Neural progenitor cell (in vitro differentiated cells): ENCODE data around the gene CALN1.

Source experiments
- EZH2 ChIP-seq: fragments of 200-600 bp; sonication (generic); IDR thresholded peaks from 2 replicates; pipeline ENCODE4 v1.6.1; 2017; ENCODE audit warnings: antibody characterized with exemption, mild to moderate bottlenecking, moderate library complexity
- TF ChIP-seq, protein P1 (sequence below): fragments of 200-600 bp; sonication (generic); IDR thresholded peaks from 2 replicates; pipeline ENCODE4 v1.5.1; 2017; ENCODE audit warnings: antibody characterized with exemption, mild to moderate bottlenecking

- TF ChIP-seq, protein P1, sequence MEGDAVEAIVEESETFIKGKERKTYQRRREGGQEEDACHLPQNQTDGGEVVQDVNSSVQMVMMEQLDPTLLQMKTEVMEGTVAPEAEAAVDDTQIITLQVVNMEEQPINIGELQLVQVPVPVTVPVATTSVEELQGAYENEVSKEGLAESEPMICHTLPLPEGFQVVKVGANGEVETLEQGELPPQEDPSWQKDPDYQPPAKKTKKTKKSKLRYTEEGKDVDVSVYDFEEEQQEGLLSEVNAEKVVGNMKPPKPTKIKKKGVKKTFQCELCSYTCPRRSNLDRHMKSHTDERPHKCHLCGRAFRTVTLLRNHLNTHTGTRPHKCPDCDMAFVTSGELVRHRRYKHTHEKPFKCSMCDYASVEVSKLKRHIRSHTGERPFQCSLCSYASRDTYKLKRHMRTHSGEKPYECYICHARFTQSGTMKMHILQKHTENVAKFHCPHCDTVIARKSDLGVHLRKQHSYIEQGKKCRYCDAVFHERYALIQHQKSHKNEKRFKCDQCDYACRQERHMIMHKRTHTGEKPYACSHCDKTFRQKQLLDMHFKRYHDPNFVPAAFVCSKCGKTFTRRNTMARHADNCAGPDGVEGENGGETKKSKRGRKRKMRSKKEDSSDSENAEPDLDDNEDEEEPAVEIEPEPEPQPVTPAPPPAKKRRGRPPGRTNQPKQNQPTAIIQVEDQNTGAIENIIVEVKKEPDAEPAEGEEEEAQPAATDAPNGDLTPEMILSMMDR = no peak
- no peak for TF ChIP-seq EZH2
Observed at GRCh38 chr7:71905821-71906220, 506.3 kb downstream of the CALN1 start.
